Keratinocyte (primary cell): ENCODE data around the gene NTNG2.

ENCODE experiments used
- EZH2 ChIP-seq: IDR thresholded peaks from one replicate; pipeline ENCODE4 v1.6.1; 2012; ENCODE audit warnings: inconsistent platforms, mild to moderate bottlenecking, low read length, moderate library complexity
- TF ChIP-seq, protein P1 (sequence below), 3 experiments: IDR thresholded peaks in 1 of 3; conservative IDR thresholded peaks in 1 of 3; optimal IDR thresholded peaks in 1 of 3; 2 replicates in 2 of 3; 3 replicates in 1 of 3; pipeline versions ENCODE3 to v1.5.1; 2011; ENCODE audit warnings: low read length in 3 of 3, mild to moderate bottlenecking in 3 of 3, moderate library complexity in 2 of 3, control low read depth in 1 of 3, inconsistent platforms in 1 of 3; ENCODE audit not compliant: insufficient read depth in 2 of 3; ENCODE audit errors: extremely low read depth in 1 of 3

DNA sequence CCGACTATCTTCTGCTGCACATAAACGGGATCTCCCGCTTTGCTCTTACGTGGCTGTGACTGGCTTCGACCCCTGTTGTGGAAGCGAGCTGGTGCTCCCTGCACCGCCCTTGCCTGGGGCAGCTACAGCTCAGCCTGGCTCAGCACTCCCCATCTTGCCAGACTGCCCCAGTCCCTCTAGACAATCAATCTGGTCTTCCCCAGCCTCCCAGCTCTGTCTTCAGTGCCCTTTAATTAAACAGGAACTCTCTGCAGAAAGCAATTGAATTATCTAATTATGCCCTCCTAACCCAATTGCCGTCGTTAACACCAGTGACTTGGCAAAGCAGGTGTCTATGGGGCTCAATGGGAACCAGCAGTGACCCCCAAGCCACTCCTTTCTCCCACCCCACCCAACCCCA, 18.9 kb upstream of the NTNG2 start:
- TF ChIP-seq, protein P1, sequence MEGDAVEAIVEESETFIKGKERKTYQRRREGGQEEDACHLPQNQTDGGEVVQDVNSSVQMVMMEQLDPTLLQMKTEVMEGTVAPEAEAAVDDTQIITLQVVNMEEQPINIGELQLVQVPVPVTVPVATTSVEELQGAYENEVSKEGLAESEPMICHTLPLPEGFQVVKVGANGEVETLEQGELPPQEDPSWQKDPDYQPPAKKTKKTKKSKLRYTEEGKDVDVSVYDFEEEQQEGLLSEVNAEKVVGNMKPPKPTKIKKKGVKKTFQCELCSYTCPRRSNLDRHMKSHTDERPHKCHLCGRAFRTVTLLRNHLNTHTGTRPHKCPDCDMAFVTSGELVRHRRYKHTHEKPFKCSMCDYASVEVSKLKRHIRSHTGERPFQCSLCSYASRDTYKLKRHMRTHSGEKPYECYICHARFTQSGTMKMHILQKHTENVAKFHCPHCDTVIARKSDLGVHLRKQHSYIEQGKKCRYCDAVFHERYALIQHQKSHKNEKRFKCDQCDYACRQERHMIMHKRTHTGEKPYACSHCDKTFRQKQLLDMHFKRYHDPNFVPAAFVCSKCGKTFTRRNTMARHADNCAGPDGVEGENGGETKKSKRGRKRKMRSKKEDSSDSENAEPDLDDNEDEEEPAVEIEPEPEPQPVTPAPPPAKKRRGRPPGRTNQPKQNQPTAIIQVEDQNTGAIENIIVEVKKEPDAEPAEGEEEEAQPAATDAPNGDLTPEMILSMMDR (optimal IDR thresholded peaks at IDR 0.05 in 1 of 3, IDR thresholded peaks at IDR 0.05 in 1 of 3, conservative IDR thresholded peaks at IDR 0.05 in 1 of 3; ENCODE audit: extremely low read depth in 1 of 3, insufficient read depth in 2 of 3, low read length in 3 of 3): no peak
- no peak for TF ChIP-seq EZH2
